Mesenchymal stem cell (in vitro differentiated cells and primary cell): Measurements from ENCODE around the gene METTL8.

Source experiments
- DNase-seq: peaks from one replicate; pipeline ENCODE4 v3.0.0-alpha.2; 2013
- H2AFZ ChIP-seq: one replicate; pipeline ENCODE4 v1.6.1; 2013; ENCODE audit warnings: low read depth, mild to moderate bottlenecking, control low read depth, inconsistent platforms, low read length, moderate library complexity
- H2AK5ac ChIP-seq: 2 replicates; pipeline ENCODE4 v1.6.1; 2013; ENCODE audit warnings: low read length, moderate library complexity, mild to moderate bottlenecking, inconsistent platforms; ENCODE audit not compliant: severe bottlenecking
- H2BK120ac ChIP-seq: one replicate; pipeline ENCODE4 v1.6.1; 2013; ENCODE audit warnings: low read depth, mild to moderate bottlenecking, inconsistent platforms, low read length, moderate library complexity
- H2BK12ac ChIP-seq, 2 experiments: one replicate each; pipeline ENCODE4 v1.6.1; 2013; ENCODE audit warnings: inconsistent platforms in 2 of 2, low read length in 2 of 2, mild to moderate bottlenecking in 2 of 2, moderate library complexity in 2 of 2, control low read depth in 1 of 2
- H2BK15ac ChIP-seq: one replicate; pipeline ENCODE4 v1.6.1; 2013; ENCODE audit warnings: mild to moderate bottlenecking, low read depth, inconsistent platforms; ENCODE audit not compliant: poor library complexity, severe bottlenecking
- H2BK5ac ChIP-seq: 2 replicates; pipeline ENCODE4 v1.6.1; 2013; ENCODE audit warnings: low read depth, mild to moderate bottlenecking, low read length, control low read depth, inconsistent platforms; ENCODE audit not compliant: poor library complexity, severe bottlenecking
- H3K14ac ChIP-seq, 2 experiments: one replicate each; pipeline ENCODE4 v1.6.1; 2013; ENCODE audit warnings: inconsistent platforms in 2 of 2, low read length in 2 of 2, control low read depth in 1 of 2, mild to moderate bottlenecking in 1 of 2, moderate library complexity in 1 of 2
- H3K18ac ChIP-seq, 2 experiments: one replicate each; pipeline ENCODE4 v1.6.1; 2013; ENCODE audit warnings: inconsistent platforms in 2 of 2, low read length in 2 of 2, control low read depth in 1 of 2, low read depth in 1 of 2, mild to moderate bottlenecking in 1 of 2
- H3K23ac ChIP-seq, 2 experiments: one replicate each; pipeline ENCODE4 v1.6.1; 2013; ENCODE audit warnings: inconsistent platforms in 2 of 2, low read length in 2 of 2, mild to moderate bottlenecking in 2 of 2, moderate library complexity in 2 of 2, control low read depth in 1 of 2
- H3K27ac ChIP-seq: 2 replicates; pipeline ENCODE4 v1.5.1; 2013; ENCODE audit warnings: mild to moderate bottlenecking, moderate library complexity, low read length, control low read depth, inconsistent platforms; ENCODE audit not compliant: poor library complexity, severe bottlenecking
- H3K27me3 ChIP-seq, 2 experiments: 2 replicates each; pipeline versions ENCODE4 v1.6.1 to v1.7.0; 2013; ENCODE audit warnings: low read length in 2 of 2, mild to moderate bottlenecking in 2 of 2, moderate library complexity in 2 of 2, control low read depth in 1 of 2, inconsistent platforms in 1 of 2; ENCODE audit not compliant: control insufficient read depth in 1 of 2, insufficient read depth in 1 of 2
- H3K36me3 ChIP-seq, 2 experiments: 2 replicates each; pipeline versions ENCODE4 v1.6.1 to v1.7.0; 2013; ENCODE audit warnings: low read length in 2 of 2, control low read depth in 1 of 2, inconsistent platforms in 1 of 2, low read depth in 1 of 2, mild to moderate bottlenecking in 1 of 2; ENCODE audit not compliant: insufficient read depth in 2 of 2, control insufficient read depth in 1 of 2
- H3K4ac ChIP-seq, 2 experiments: one replicate each; pipeline ENCODE4 v1.6.1; 2013; ENCODE audit warnings: inconsistent platforms in 2 of 2, low read length in 2 of 2, mild to moderate bottlenecking in 2 of 2, moderate library complexity in 2 of 2, control low read depth in 1 of 2, low read depth in 1 of 2
- H3K4me1 ChIP-seq: 2 replicates; pipeline ENCODE4 v1.6.1; 2013; ENCODE audit warnings: low read depth, low read length, control low read depth; ENCODE audit not compliant: control insufficient read depth, insufficient read depth
- H3K4me2 ChIP-seq: 2 replicates; pipeline ENCODE4 v1.6.1; 2013; ENCODE audit warnings: low read length, mild to moderate bottlenecking, inconsistent platforms; ENCODE audit not compliant: poor library complexity, severe bottlenecking
- H3K4me3 ChIP-seq, 2 experiments: 2 replicates each; pipeline versions ENCODE4 v1.5.1 to v1.7.0; 2013; ENCODE audit warnings: low read length in 2 of 2, mild to moderate bottlenecking in 2 of 2, control low read depth in 1 of 2, low read depth in 1 of 2; ENCODE audit not compliant: insufficient read depth in 1 of 2
- H3K79me1 ChIP-seq: replicated peaks from 2 replicates; pipeline ENCODE4 v1.6.1; 2013; ENCODE audit warnings: mild to moderate bottlenecking, control low read depth, low read length, inconsistent platforms; ENCODE audit not compliant: poor library complexity, severe bottlenecking
- H3K9ac ChIP-seq: 2 replicates; pipeline ENCODE4 v1.7.0; 2013; ENCODE audit warnings: mild to moderate bottlenecking, low read length, moderate library complexity
- H3K9me3 ChIP-seq: 2 replicates; pipeline ENCODE4 v1.7.0; 2013; ENCODE audit warnings: mild to moderate bottlenecking, low read length; ENCODE audit not compliant: control insufficient read depth
- H4K8ac ChIP-seq: one replicate; pipeline ENCODE4 v1.6.1; 2013; ENCODE audit warnings: inconsistent platforms, mild to moderate bottlenecking, low read length, moderate library complexity
- H4K91ac ChIP-seq: one replicate; pipeline ENCODE4 v1.6.1; 2013; ENCODE audit warnings: mild to moderate bottlenecking, low read length, inconsistent platforms
- WGBS: methylation state at CpG from one replicate; pipeline ENCODE4 v1.1.7; 2013; ENCODE audit warnings: mixed read lengths; 5-methylcytosine and 5-hydroxymethylcytosine counted together

The METTL8 gene

GRCh38 chr2:171320208-171320621 is 113.6 kb downstream of the METTL8 start:
- Histone ChIP-seq H3K4ac (no peak overlapping the region), H2AK5ac (no peak overlapping the region), H3K4me2 (no peak overlapping the region), H3K36me3 (peaks cover 3 to 32% of the 10 kb centered on the region in 2 experiments), H3K4me1 (no peaks in the 10 kb centered on the region), H3K27me3 (no peaks in the 10 kb centered on the region), H2AFZ (no peak overlapping the region), H3K4me3 (no peak overlapping the region), H3K9ac (no peak overlapping the region), H2BK12ac (no peak overlapping the region), H4K91ac (no peak overlapping the region), H3K23ac (no peak overlapping the region), H2BK15ac (no peak overlapping the region), H4K8ac (no peak overlapping the region), H2BK5ac (no peak overlapping the region), H3K14ac (no peak overlapping the region), H2BK120ac (no peak overlapping the region), H3K18ac (no peak overlapping the region), H3K79me1 (no peaks in the 10 kb centered on the region), H3K9me3 (no peaks in the 10 kb centered on the region), H3K27ac (no peak overlapping the region)
- WGBS: 94% methylated on average over 4 of the region's 5 CpGs
- no peak for DNase-seq

- H4K8ac ChIP-seq: no peak overlapping the region
- H3K14ac ChIP-seq: no peak overlapping the region
- no peak overlapping the region for H3K18ac ChIP-seq
- no peak overlapping the region for H2BK15ac ChIP-seq
- no peak overlapping the region for H2BK120ac ChIP-seq
- H2AFZ ChIP-seq: no peak overlapping the region
- no peak overlapping the region for H2AK5ac ChIP-seq
- peak overlapping the region; percentile 72 for H3K9ac ChIP-seq
- no peaks in the 10 kb centered on the region for H3K27me3 ChIP-seq
- WGBS: 23% methylated on average over 6 of the region's 12 CpGs
- H3K4me3 ChIP-seq: peak overlapping the region in 1 of 2 experiments; percentile 12
- no peak overlapping the region for H3K23ac ChIP-seq
- no peaks in the 10 kb centered on the region for H3K4me1 ChIP-seq
- no peak overlapping the region for H3K4ac ChIP-seq
- no peak overlapping the region for H2BK5ac ChIP-seq
- no peak overlapping the region for H3K27ac ChIP-seq
- no peak overlapping the region for H4K91ac ChIP-seq
- no peaks in the 10 kb centered on the region for H3K79me1 ChIP-seq
- H3K4me2 ChIP-seq: no peak overlapping the region
- DNase-seq: peak; percentile 81
- H3K9me3 ChIP-seq: no peaks in the 10 kb centered on the region
- peaks cover 3 to 33% of the 10 kb centered on the region in 2 experiments for H3K36me3 ChIP-seq
- H2BK12ac ChIP-seq: no peak overlapping the region
These were observed 114.5 kb downstream of the METTL8 start for GRCh38 chr2:171319164-171319810.

GRCh38 chr2:171318463-171318934 is 115.3 kb downstream of the METTL8 start:
- Histone ChIP-seq H3K4me2 (no peak overlapping the region), H2BK120ac (no peak overlapping the region)
- 62% methylated on average over 2 of the region's 6 CpGs for WGBS

DNA sequence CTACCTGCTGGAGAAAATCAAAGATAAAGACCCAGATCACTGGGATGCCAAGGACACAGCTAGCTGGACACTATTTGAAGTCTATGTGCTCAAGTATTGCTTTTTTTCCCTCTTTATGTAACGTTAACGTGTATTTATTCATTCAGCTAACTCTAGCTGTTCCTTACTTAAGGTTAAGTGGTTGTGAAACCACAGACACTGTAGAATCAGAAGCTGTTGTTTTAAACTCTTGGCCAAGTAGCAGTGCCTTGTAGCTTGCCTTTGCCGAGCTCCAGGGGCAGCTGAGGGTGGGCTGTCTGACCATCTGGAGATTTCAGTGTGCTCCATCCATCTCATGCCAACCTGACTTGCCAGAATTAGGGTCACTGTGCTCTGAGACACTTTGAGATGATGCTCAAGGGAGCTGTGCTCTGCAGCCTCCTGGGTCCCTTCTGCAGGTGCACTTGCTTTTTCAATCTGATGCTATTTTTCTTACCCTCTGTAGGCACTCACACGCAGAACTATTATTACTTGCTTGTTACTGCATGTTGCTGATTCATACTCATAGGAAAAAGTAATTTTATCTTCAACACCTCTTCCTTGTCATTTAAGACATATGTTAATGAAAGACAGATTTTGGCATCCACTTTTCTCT is 116.2 kb downstream of the METTL8 start:
- H3K79me1 ChIP-seq: no peaks in the 10 kb centered on the region
- no peak overlapping the region for H4K91ac ChIP-seq
- H2BK15ac ChIP-seq: no peak overlapping the region
- DNase-seq: peak; percentile 24
- no peak overlapping the region for H3K4me3 ChIP-seq
- H3K9me3 ChIP-seq: no peaks in the 10 kb centered on the region
- H3K18ac ChIP-seq: no peak overlapping the region
- no peak overlapping the region for H3K9ac ChIP-seq
- no peak overlapping the region for H3K27ac ChIP-seq
- H3K4ac ChIP-seq: no peak overlapping the region
- no peak overlapping the region for H3K14ac ChIP-seq
- no peak overlapping the region for H2BK120ac ChIP-seq
- H3K27me3 ChIP-seq: no peaks in the 10 kb centered on the region
- no peak overlapping the region for H4K8ac ChIP-seq
- H3K4me1 ChIP-seq: no peaks in the 10 kb centered on the region
- no peak overlapping the region for H2AFZ ChIP-seq
- no peak overlapping the region for H2BK12ac ChIP-seq
- no peak overlapping the region for H2BK5ac ChIP-seq
- H2AK5ac ChIP-seq: no peak overlapping the region
- WGBS: 79% methylated on average over 3 of the region's 4 CpGs
- no peak overlapping the region for H3K4me2 ChIP-seq
- H3K36me3 ChIP-seq: peaks cover 0 to 21% of the 10 kb centered on the region in 2 experiments
- H3K23ac ChIP-seq: no peak overlapping the region

More at GRCh38 chr2:171318463-171318934, 115.3 kb downstream of the METTL8 start:
- no peaks in the 10 kb centered on the region for H3K27me3 ChIP-seq
- no peak overlapping the region for H2AK5ac ChIP-seq
- peak; percentile 11 for DNase-seq
- H3K27ac ChIP-seq: no peak overlapping the region
- H3K4me1 ChIP-seq: no peaks in the 10 kb centered on the region
- H3K9me3 ChIP-seq: no peaks in the 10 kb centered on the region
- no peak overlapping the region for H2BK15ac ChIP-seq
- no peak overlapping the region for H2BK5ac ChIP-seq
- no peaks in the 10 kb centered on the region for H3K79me1 ChIP-seq
- H3K4me3 ChIP-seq: peak overlapping the region in 1 of 2 experiments; percentile 12
- no peak overlapping the region for H3K23ac ChIP-seq
- no peak overlapping the region for H3K18ac ChIP-seq
- H3K9ac ChIP-seq: peak overlapping the region; percentile 72
- no peak overlapping the region for H2AFZ ChIP-seq
- no peak overlapping the region for H2BK12ac ChIP-seq
- no peak overlapping the region for H3K4ac ChIP-seq
- peaks cover 3 to 25% of the 10 kb centered on the region in 2 experiments for H3K36me3 ChIP-seq
- H4K8ac ChIP-seq: no peak overlapping the region
- H3K14ac ChIP-seq: no peak overlapping the region
- no peak overlapping the region for H4K91ac ChIP-seq
